Measurements from ENCODE around the gene ADGRG7.

ADGRG7 gene

DNA sequence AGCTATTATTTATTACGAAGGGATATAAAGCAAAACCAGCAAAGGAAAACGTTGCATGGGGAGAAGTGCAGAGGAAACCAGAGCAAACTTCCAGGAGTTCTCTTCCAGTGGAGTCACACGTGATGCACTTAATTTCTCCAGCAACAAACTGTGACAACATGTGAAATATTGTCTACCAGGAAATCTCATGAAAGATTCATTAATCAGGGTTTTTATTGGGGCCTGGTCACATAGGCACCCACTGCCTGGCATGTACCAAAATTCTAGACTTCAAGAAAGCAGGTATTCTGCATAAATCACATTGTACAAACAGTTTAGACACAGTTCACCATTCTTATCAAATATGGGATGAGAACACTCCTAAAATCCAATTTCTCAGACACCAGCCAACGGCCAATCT, 94.5 kb downstream of the ADGRG7 start:
- TF ChIP-seq, protein P1, sequence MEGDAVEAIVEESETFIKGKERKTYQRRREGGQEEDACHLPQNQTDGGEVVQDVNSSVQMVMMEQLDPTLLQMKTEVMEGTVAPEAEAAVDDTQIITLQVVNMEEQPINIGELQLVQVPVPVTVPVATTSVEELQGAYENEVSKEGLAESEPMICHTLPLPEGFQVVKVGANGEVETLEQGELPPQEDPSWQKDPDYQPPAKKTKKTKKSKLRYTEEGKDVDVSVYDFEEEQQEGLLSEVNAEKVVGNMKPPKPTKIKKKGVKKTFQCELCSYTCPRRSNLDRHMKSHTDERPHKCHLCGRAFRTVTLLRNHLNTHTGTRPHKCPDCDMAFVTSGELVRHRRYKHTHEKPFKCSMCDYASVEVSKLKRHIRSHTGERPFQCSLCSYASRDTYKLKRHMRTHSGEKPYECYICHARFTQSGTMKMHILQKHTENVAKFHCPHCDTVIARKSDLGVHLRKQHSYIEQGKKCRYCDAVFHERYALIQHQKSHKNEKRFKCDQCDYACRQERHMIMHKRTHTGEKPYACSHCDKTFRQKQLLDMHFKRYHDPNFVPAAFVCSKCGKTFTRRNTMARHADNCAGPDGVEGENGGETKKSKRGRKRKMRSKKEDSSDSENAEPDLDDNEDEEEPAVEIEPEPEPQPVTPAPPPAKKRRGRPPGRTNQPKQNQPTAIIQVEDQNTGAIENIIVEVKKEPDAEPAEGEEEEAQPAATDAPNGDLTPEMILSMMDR (IDR thresholded peaks at IDR 0.05): no peak
- intact Hi-C loops (cut with DNase I; ENCODE audit: low total_unique reads): no loop called here
- Histone ChIP-seq H3K4me3 (no peak overlapping the region), H3K9me3 (no peaks in the 10 kb centered on the region), H3K4me1 (peaks cover 0 to 4% (median 0%) of the 10 kb centered on the region in 4 donors), H3K27ac (no peak overlapping the region), H3K27me3 (peaks cover 0 to 3% of the 10 kb centered on the region in 2 donors), H3K36me3 (no peaks in the 10 kb centered on the region)
- DNase-seq: no peak

DNA sequence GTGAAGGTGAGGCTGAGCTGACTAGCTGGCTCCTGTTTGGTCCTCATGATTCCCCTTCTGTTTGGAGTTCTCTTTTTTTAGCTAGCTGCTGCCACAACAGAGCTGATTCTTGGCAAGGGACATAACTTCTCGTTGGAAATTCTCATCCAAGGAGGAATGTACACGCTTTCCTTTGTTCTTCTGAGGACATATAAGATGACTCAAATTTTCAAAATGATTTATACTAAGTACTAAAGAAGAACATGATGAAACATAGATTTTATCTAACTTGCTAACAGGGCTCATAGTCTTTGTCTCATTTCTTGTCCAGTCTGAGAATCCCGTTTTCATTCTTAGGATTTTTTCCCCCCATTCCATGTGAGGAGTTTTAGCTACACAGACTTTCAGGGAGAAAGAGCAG, 97.0 kb downstream of the ADGRG7 start:
- H3K4me3 ChIP-seq: no peak overlapping the region
- intact Hi-C loops (cut with DNase I; ENCODE audit: low total_unique reads): no loop called here
- no peaks in the 10 kb centered on the region for H3K36me3 ChIP-seq
- H3K27ac ChIP-seq: no peak overlapping the region
- TF ChIP-seq, protein P1 (IDR thresholded peaks at IDR 0.05): no peak
- H3K9me3 ChIP-seq: no peaks in the 10 kb centered on the region
- H3K27me3 ChIP-seq: peaks cover 0 to 3% of the 10 kb centered on the region in 2 donors
- H3K4me1 ChIP-seq: peaks cover 0 to 15% (median 8%) of the 10 kb centered on the region in 4 donors
- no peak for DNase-seq

DNA sequence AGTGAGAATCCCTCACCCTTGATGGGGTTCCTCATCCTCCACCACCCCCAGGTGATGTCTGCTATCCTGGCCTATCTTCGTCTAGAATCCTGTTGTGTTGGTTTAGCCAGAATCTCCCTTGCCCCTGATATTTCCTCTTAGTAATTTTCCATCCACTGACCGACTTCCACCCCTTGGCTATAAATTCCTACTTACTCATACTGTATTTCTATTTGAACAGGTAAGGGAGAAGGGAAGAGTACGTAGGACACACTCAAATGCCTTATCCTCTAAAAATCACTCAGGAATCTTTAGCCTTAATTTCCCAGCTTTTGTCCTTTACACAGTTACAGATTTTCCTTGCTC, 99.2 kb downstream of the ADGRG7 start:
- Histone ChIP-seq H3K36me3 (peaks cover 0 to 2% (median 0%) of the 10 kb centered on the region in 3 donors), H3K27me3 (peaks cover 0 to 3% of the 10 kb centered on the region in 2 donors), H3K4me1 (peaks cover 0 to 33% (median 19%) of the 10 kb centered on the region in 4 donors), H3K4me3 (peak overlapping the region; percentile 74 to 81), H3K27ac (peak overlapping the region; percentile 96), H3K9me3 (no peaks in the 10 kb centered on the region)
- intact Hi-C loops (cut with DNase I; ENCODE audit: low total_unique reads): no loop called here
- TF ChIP-seq, protein P1 (IDR thresholded peaks at IDR 0.05): no peak
- no peak for DNase-seq

DNA sequence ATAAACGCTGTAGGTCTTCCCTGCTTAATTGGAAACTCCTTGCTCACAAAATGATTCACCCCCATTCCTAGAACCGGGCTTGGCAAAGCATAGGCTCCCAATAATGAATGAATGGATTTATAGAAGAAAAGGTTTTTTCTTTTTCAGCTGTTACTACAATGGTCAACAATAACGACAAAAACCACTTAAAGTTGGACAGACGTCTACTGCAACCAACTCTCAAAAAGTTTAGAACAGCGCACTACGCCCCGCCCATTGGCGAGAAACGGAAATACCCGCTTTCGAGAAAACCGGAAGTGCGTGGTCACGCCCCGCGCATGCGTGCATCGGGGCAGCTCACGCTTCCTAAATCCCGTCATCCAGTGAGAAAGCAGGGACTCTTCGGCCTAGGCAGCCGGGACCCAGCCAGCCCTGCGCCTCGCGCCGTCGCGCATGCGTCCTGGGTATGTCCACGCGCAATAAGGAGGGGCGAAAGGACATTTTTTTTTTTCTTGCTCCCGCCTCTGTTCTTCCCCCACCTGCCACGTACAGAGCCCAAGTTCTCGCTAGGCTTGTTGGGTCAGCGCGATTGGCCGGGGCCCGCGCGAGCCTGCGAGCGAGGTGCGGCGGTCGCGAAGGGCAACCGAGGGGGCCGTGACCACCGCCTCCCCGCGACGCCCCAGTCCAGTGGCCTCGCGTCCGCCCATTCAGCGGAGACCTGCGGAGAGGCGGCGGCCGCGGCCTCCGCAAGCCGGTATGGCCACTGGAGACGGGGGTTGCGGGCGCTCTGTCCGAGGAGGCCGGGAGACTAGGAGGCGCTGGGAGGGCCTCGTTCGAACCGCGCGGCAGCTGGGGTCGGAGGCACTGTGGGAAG, 99.8 kb downstream of the ADGRG7 start, which contains the start of gene TFG:
TSS of gene TFG (plus strand) at position 506 of the 853 bp plus-strand sequence. CDS start 4,192 bp downstream, outside the sequence.
- TF ChIP-seq, protein P1 (IDR thresholded peaks at IDR 0.05): no peak
- peaks cover 0 to 7% (median 5%) of the 10 kb centered on the region in 3 donors for H3K36me3 ChIP-seq
- H3K27me3 ChIP-seq: peaks cover 0 to 3% of the 10 kb centered on the region in 2 donors
- H3K4me3 ChIP-seq: peak within 1 kb of the TSS; percentile 74 to 81
- peak within 1 kb of the TSS; percentile 96 for H3K27ac ChIP-seq
- H3K9me3 ChIP-seq: no peaks in the 10 kb centered on the region
- peaks cover 0 to 36% (median 21%) of the 10 kb centered on the region in 4 donors for H3K4me1 ChIP-seq
- DNase-seq: peak; percentile 95 to 99
- intact Hi-C loops (cut with DNase I; ENCODE audit: low total_unique reads): no loop called here

DNA sequence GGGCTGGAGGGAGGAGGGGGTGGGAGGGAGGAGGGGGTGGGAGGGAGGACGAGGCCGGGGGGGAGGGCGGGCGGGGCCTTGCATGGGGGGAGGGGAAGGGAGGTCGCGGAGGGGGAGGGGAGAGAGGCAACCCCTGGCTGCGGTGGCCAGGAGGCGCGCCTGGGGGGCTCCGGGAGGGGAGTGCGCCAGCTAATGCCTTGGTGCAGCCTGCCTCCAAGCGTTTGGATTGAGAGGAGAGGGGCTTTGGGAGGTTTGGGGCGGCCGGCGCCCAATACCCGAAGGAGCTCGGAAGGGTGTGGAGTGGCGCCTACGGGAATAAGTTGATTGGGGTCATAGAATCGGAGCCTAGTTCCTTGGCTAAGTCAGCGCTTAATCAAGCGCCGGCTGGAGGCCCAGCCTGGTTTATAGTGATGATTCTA, 100.5 kb downstream of the ADGRG7 start:
- Histone ChIP-seq H3K4me1 (peaks cover 0 to 42% (median 22%) of the 10 kb centered on the region in 4 donors), H3K27me3 (peaks cover 0 to 3% of the 10 kb centered on the region in 2 donors), H3K9me3 (no peaks in the 10 kb centered on the region), H3K27ac (peak overlapping the region; percentile 96), H3K36me3 (peaks cover 0 to 10% (median 10%) of the 10 kb centered on the region in 3 donors), H3K4me3 (peak overlapping the region; percentile 74 to 81)
- TF ChIP-seq, protein P1 (IDR thresholded peaks at IDR 0.05): no peak
- intact Hi-C loops (cut with DNase I; ENCODE audit: low total_unique reads): no loop called here
- DNase-seq: peak in 1 of 2 donors; percentile 70

Data from tibial artery (tissue), 4 donors.